ENCODE results near the gene TICRR.
A peak's percentile ranks its signal among the peaks of the same experiment; 100 is the strongest.

DNA sequence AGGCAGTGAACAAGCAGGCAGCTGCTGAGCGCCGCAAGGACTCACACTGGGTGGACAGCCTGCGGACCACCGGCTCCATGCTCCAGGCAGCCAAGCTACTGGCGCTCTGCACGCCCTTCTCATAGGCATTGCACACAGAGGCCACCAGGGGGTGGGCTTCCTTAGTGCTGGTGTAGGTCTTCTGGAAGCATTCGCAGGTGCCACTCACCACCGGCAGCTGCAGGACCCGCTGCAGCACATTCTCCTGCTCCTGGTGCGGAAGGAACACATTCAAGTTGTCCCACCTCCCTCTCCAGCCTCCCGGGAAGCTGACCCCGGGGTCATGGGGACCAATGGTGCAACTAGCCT is 97.9 kb downstream of the TICRR start:
- TF ChIP-seq, protein P1, sequence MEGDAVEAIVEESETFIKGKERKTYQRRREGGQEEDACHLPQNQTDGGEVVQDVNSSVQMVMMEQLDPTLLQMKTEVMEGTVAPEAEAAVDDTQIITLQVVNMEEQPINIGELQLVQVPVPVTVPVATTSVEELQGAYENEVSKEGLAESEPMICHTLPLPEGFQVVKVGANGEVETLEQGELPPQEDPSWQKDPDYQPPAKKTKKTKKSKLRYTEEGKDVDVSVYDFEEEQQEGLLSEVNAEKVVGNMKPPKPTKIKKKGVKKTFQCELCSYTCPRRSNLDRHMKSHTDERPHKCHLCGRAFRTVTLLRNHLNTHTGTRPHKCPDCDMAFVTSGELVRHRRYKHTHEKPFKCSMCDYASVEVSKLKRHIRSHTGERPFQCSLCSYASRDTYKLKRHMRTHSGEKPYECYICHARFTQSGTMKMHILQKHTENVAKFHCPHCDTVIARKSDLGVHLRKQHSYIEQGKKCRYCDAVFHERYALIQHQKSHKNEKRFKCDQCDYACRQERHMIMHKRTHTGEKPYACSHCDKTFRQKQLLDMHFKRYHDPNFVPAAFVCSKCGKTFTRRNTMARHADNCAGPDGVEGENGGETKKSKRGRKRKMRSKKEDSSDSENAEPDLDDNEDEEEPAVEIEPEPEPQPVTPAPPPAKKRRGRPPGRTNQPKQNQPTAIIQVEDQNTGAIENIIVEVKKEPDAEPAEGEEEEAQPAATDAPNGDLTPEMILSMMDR (IDR thresholded peaks at IDR 0.05 in 4 of 5, conservative IDR thresholded peaks at IDR 0.05 in 1 of 5), result peak in 2 of 5 experiments; percentile 23 to 34
- TF ChIP-seq POLR2A (IDR thresholded peaks at IDR 0.05), result no peak
